DMS 273 treated with DMSO at 0.1 percent for 48 hours (cell line): Measurements from ENCODE around the gene KLF13.

Experiments
- DNase-seq: peaks from one replicate; lab custom pipeline; 2025; lab: John Stamatoyannopoulos, UW

Gene KLF13

GRCh38 chr15:31362886-31363285 lies 36.3 kb downstream of the KLF13 start:
- DNase-seq: no peak

- no peak for DNase-seq
Measured at GRCh38 chr15:31364301-31365031, 37.8 kb downstream of the KLF13 start.

GRCh38 chr15:31365032-31365654 lies 38.5 kb downstream of the KLF13 start:
- no peak for DNase-seq

- DNase-seq: no peak
Measured at GRCh38 chr15:31365655-31366127, 39.1 kb downstream of the KLF13 start.

GRCh38 chr15:31366169-31366734 lies 39.6 kb downstream of the KLF13 start:
- DNase-seq: no peak

GRCh38 chr15:31367021-31367729 lies 40.5 kb downstream of the KLF13 start:
- DNase-seq: no peak

- no peak for DNase-seq
Measured at GRCh38 chr15:31367730-31368344, 41.2 kb downstream of the KLF13 start.

GRCh38 chr15:31369727-31370126 lies 43.1 kb downstream of the KLF13 start:
- no peak for DNase-seq

GRCh38 chr15:31371520-31372240 lies 45.0 kb downstream of the KLF13 start:
- DNase-seq: no peak

- peak; percentile 65 for DNase-seq
Measured at GRCh38 chr15:31372635-31373091, 46.0 kb downstream of the KLF13 start.

GRCh38 chr15:31373096-31373865 lies 46.6 kb downstream of the KLF13 start:
- no peak for DNase-seq

- DNase-seq: no peak
Measured at GRCh38 chr15:31373970-31374369, 47.3 kb downstream of the KLF13 start.

GRCh38 chr15:31374489-31374888 lies 47.9 kb downstream of the KLF13 start:
- no peak for DNase-seq

- DNase-seq: no peak
Measured at GRCh38 chr15:31374986-31375385, 48.4 kb downstream of the KLF13 start.

GRCh38 chr15:31375772-31376171 lies 49.1 kb downstream of the KLF13 start:
- DNase-seq: no peak

- DNase-seq: no peak
Measured at GRCh38 chr15:31376511-31376910, 49.9 kb downstream of the KLF13 start.

- DNase-seq: no peak
Measured at GRCh38 chr15:31377030-31377429, 50.4 kb downstream of the KLF13 start.

- DNase-seq: no peak
Measured at GRCh38 chr15:31378363-31378903, 51.8 kb downstream of the KLF13 start.

- DNase-seq: no peak
Measured at GRCh38 chr15:31379042-31379441, 52.4 kb downstream of the KLF13 start.

- DNase-seq: no peak
Measured at GRCh38 chr15:31379577-31379976, 52.9 kb downstream of the KLF13 start.
